Eye (tissue), 1 donor: ENCODE data around the gene CDC42SE1.
A peak's percentile ranks its signal among the peaks of the same experiment; 100 is the strongest.

Experiments
- DNase-seq: peaks from one replicate; pipeline ENCODE4 v3.0.0-alpha.2; 2015

Gene CDC42SE1

DNA sequence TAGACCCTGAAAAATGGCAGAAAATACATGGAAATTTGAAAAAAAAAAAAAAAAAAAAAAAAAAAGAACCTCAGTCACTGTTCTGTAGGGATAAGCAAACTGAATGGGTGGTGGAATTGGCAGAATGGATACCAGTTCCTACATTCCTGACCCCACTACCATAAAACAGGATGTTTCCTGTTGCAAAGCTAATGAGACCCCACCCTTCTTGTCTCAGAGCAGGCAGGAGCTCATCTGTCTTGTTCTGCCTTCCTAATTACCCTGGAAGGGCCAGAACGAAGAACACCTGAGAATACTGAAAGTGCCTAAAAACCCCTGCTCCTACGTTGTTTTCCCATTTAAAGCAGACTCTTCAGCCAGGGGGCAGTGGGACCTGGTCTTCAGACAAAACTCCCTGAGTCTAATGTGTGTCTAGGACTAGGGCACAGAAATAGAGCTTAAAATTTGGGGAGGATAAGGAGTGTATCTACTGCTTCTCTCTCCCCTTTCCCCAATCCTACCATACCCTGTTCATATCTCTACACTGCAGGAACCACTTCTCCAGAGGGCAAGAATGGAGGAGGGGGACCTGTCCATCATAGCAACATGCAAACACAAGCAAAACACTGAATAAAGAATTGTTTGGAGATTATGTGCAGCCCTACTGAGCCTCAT, 7.9 kb downstream of the CDC42SE1 start:
- no peak for DNase-seq

DNA sequence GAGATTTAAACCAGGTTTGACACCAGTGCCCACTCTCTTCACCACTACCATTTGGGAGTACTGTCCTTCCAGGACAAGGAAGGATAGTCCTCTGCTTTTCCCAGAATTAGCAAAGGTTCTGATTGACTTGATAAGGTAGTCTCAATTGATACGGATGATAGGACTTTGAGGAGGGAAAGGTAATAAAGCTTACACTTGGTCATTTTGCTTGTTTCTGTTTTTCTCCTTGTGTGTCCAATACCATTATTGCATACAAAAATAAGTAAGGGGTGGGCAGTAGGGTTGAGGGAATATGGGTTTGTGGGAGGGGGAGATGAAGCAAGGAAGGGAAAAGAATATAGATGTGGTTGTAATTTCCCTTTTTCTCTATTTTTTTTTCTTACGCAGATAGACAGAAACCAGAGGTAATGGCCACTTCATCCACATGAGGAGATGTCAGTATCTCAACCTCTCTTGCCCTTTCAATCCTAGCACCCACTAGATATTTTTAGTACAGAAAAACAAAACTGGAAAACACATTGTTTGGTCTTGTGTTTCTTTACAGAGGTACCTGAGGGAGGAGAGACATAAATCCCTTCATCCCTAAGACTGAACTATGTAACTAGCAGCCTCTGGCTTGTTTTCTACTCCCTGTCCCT, 9.3 kb downstream of the CDC42SE1 start:
- no peak for DNase-seq

DNA sequence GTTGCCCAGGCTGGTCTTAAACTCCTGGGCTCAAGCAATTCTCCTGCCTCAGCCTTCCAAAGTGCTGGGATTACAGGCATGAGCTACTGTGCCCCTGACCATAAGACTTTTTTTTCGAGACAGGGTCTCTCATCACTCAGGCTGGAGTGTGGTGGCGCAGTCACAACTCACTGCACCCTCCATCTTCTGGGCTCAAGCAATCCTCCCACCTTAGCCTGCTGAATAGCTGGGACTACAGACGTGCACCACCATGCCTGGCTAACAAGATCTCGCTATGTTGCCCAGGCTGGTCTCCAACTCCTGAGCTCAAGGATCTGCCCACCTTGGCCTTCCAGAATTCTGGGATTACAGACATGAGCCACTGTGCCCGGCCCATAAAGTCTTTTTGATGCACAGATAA, 10.0 kb downstream of the CDC42SE1 start:
- DNase-seq: no peak

DNA sequence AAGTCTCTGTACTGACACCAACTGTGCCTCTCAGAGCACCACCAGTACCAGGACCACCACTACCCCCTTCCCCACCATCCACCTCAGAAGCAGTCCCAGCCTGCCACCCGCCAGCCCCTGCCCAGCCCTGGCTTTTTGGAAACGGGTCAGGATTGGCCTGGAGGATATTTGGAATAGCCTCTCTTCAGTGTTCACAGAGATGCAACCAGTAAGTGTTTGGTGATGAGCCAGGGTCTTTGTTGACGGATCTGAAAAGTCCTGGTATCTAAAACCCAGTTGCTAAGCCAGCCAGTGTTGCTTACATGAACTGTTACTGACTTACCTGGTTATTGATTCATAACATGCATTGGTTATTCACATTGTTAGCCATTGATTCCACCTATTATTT, 10.8 kb downstream of the CDC42SE1 start:
- DNase-seq: no peak

DNA sequence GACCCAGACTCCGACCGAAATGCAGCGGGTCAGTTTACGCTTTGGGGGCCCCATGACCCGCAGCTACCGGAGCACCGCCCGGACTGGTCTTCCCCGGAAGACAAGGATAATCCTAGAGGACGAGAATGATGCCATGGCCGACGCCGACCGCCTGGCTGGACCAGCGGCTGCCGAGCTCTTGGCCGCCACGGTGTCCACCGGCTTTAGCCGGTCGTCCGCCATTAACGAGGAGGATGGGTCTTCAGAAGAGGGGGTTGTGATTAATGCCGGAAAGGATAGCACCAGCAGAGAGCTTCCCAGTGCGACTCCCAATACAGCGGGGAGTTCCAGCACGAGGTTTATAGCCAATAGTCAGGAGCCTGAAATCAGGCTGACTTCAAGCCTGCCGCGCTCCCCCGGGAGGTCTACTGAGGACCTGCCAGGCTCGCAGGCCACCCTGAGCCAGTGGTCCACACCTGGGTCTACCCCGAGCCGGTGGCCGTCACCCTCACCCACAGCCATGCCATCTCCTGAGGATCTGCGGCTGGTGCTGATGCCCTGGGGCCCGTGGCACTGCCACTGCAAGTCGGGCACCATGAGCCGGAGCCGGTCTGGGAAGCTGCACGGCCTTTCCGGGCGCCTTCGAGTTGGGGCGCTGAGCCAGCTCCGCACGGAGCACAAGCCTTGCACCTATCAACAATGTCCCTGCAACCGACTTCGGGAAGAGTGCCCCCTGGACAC, 11.3 kb downstream of the CDC42SE1 start:
- peak; percentile 90 for DNase-seq

DNA sequence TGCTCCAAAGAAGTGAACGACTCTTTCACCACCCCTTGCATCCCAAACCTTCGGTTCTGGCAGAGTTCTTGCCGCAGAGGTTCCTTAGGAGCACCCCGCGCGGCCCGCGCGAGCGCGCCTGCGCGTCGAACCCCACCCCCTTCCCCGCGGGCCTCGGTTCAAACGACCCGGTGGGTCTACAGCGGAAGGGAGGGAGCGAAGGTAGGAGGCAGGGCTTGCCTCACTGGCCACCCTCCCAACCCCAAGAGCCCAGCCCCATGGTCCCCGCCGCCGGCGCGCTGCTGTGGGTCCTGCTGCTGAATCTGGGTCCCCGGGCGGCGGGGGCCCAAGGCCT, 11.9 kb downstream of the CDC42SE1 start, which contains the start of gene C1orf56:
TSS of gene C1orf56 (plus strand) at position 161 of the 334 bp plus-strand sequence. CDS start at position 258, 97 bp downstream.
- DNase-seq: peak; percentile 89

DNA sequence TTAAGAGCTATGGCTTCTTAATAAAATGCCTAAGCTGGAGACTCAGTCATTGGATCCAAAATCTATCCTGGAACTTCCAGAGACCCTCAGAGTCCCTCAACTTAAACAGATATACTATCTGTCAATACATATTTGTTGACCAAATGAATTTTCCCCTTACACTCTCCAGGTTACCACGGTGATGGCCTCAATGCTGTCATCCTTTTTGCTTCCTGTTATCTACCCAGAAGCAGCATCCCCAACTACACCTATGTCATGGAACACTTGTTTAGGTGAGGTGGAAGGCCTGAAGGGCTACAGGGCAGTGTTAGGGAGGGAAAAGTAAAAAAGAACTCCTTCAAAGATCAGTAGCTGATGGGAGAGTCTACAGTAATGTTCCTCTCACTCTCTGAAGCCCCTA, 16.3 kb downstream of the CDC42SE1 start:
- DNase-seq: no peak

DNA sequence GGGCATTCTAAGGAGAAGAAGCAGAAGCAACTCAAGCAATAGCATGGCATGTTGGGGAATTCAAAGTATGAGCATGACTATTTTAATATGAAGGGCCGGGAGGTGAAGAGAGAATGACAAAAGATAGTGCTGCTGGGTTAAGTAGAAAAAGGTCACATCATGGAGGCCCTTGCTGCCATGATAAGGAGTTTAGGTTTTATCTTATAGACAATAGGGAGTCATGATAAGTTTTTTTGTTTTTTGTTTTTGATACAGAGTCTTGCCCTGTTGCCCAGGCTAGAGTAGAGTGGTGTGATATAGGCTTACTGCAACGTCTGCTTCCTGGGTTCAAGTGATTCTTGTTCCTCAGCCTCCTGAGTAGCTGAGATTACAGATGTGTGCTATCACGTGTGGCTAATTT, 19.9 kb downstream of the CDC42SE1 start:
- DNase-seq: no peak

DNA sequence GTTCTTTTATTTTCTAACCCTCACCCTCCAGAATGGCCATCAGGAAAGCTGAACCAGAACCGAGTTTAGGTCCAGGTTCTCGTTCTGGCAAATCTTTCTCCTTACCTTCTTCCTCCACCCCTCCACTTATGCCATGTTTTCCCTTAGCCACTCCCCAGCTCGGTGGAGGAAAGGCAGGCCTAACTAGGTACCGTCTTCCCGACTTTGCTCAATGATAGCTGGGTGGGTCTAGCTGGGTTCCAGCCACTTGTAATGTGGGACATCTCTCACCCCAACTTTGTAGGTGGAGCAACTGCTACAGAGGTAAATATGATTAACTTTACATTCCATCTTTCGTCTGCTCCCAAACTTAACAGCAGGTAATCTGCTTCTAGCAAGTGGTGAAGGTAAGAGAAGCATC, 22.4 kb downstream of the CDC42SE1 start:
- no peak for DNase-seq

DNA sequence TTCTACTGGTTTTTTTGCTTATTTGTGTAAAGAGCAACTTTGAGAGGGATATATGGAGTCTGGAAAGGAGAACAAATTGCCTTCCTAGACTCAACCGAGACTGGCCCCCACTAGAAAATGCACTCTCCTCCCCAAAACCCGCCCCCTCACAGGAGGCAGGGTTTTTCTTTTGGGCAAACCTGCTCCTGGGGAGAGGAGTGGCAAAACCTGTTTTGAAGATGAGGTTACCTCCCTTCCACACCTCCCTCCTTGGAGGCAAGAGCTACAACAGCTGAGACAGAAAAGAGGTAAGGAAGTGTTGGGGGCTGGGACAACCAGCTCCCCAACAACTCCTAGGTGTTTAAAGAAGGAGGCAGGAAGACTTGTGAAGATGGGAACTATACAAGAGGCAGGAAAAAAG, 23.1 kb downstream of the CDC42SE1 start, which contains the start of gene BNIPL:
TSS of gene BNIPL (plus strand) at position 231 of the 400 bp plus-strand sequence. CDS start at position 371, 140 bp downstream.
- DNase-seq: no peak

DNA sequence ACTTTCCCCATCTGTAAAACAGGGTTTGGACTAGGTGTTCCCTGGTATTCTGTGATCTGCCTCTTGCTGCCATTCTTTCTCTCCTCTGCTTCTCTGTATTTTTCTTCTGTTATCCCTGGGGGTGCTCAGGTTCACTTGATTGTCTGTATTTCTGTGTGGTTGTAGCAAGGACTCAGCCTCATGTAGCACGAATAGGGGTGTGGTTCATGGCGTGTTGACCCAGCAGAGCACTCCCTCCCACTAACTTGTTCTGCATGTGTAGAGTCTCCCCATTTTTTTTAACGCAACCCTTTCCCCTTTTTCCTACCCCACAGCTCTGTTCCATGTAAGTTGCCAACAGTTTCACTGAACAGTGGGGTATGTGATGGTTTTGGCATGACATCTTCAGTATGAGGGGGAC, 24.3 kb downstream of the CDC42SE1 start:
- DNase-seq: no peak

DNA sequence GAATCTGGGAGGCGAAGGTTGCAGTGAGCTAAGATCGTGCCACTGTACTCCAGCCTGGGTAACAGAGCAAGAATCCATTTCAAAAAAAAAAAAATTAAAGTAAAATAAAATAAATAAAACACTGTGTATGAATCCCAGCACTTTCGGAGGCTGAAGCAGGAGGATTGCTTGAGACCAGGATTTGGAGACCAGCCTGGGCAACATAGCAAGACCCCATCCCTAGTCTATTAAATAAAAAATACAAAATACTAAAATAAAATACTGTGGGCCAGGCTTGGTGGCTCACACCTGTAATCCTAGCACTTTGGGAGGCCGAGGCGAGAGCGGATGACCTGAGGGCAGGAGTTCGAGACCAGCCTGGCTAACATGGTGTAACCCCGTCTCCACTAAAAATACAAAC, 27.3 kb downstream of the CDC42SE1 start:
- DNase-seq: no peak

DNA sequence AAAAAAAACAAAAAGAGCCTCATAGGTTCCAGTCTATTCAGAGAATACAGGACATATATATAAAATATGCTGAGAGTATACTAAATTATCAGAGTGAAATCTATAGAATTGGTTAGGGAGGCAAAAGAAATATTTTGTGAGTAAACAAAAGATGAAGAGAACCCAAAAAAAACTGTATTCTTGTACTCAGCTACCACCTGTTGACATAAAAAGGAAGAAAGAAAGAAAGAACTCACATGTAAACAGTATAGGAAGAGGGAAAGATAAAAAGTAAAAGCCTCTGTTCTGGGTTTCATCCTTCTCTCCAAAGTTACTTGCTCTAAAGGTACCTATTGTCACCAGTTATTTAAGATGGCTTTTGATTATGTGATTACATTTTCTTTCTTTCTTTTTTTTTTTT, 33.0 kb downstream of the CDC42SE1 start:
- DNase-seq: no peak

DNA sequence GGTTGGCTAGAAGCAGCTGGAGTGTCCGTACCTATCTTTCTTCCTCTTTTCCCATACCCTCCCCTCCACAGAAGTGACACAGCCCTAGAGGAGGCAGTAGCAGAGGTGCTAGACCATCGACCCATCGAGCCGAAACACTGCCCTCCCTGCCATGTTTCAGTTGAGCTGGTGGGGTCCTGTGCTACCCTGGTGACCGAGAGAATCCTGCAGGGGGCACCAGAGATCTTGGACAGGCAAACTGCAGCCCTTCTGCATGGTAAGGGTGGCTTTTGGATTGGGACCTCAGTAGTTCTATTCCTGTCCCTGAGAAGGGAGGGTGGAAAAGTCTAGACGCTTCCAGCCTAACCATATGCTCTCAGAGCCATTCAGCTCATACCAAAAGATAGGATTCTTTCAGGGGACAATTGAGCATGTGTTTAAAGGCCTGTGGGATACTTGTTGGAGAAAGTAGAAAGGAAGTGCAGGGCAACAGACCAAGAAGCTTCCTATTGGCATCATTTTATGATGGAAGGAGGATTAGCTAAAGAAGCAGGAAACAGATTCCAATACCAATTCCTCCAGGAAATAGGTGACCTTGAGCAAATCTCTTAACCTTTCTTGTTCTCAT, 34.8 kb downstream of the CDC42SE1 start:
- peak; percentile 79 for DNase-seq

DNA sequence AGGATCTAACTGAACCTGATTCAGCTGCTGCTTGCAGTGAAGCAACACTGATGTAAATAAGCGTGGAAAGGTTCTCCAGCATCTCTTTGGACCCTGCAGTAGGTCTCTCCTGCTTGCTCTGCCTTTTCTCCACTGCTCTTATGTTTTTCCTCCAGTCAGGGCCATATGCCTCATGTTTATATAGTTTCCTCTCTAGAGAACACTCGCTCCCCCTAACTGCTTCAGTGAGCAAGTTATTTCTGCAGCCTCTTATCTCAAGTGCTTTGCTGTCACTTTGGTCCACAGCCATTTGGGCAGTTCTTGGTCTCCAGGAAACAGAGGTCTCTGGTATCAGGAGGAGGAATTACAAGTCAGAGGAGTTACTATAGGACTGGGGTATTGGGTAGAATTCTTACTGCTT, 45.9 kb downstream of the CDC42SE1 start:
- DNase-seq: no peak

DNA sequence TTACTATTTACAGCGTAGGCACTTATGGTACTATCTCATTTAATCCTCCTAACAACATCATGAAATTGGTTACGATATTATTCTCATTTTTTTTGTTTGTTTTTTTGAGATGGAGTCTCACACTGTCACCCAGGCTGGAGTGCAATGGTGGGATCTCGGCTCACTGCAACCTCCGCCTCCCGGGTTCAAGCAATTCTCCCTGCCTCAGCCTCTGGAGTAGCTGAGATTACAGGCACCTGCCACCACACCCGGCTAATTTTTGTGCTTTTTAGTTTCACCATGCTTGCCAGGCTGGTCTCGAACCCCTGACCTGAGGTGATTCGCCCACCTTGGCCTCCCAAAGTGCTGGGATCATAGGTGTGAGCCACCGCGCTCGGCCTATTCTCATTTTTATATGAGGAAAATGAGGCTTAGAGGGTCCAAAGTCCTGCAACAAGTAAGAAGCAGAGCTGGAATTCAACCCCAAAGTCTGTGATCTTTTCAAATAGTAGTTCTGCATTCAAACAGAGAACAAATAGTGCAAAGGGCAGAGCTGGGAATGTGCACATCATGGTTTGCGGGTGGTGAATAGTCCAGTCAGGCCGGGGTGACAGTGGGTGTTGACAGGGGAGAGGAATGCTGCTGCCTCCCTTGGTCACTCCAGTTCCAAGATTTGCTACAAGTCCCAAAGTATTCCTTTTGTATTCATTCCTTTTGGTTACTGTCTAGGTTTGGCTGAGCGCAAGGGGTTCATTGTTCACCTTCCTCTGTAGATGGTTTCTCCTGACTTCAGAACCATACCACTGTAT, 46.5 kb downstream of the CDC42SE1 start:
- no peak for DNase-seq

DNA sequence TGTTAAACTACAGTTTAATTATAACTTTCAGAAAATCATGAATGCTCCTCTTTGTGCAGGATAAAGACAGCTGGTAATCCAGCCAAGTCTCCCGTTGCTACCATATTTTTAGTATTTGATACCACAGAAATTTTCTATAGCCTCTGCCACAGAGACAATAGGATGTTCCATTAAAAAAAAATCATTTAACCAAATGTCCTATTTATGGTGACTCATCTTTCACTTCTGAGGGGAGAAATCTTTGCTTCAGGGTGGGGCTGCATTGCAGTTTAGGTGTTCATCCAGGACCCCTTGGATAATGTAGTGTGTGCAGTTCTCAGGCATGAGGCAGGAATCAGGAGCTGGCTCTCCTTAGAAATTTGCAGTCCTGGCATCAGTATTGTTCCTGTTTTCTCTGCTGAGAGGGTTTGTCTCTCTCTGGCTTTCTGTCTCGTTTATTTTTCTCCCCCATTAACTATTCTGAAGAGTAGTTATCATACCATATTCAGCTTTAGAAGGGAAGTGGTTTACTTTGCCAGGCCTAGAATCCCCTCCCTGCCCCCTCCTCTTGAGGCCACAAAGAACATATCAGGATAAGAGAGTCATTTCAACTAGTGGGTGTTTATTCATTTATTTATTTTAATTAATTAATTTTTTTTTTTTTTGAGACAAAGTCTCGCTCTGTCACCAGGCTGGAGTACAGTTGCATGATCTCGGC, 48.1 kb downstream of the CDC42SE1 start:
- no peak for DNase-seq

DNA sequence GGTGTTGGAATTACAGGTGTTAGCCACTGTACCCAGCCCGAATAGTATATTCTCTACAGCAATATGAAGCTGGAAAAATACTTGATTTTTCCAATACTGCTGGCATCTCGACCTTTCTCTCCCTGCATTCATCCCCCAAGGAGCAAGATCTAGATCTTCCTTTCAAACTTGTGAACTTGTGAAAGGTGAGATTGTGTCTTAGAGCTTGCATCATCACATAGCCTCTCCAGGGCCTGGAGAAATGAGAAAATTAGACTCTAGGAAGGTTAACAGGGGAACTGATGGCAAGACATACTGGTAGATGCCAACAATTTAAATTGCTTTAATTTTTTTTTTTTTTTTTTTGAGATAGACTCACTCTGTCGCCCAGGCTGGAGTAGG, 49.1 kb downstream of the CDC42SE1 start:
- no peak for DNase-seq

DNA sequence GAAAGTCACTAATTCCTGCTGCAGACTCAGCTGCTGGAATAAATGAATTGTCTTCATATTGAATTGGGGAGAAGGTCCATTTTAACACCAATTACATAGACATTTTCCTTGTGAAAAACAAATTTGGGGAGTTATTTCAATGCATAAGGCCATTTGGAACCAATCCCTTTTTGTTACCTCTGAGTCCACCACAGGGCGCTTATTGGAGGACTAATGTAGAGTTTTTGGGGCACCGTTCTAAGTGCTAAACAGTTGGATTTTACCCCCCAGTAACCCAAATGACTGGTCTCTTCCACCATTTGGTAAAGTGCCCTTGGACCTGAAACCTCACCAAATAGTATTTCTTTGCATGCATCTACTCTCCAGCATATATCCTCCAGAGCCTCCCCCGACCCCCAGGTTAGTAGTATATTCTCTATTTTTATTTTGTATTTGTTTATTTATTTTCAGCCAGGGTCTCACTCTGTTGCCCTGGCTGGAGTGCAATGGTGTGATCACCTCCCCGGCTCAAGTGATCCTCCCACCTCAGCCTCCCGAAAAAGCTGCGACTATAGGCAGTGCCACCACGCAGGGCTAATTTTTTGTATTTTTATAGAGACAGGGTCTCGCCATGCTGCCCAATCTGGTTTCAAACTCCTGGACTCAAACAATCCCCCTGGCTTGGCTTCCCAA, 49.6 kb downstream of the CDC42SE1 start:
- no peak for DNase-seq

DNA sequence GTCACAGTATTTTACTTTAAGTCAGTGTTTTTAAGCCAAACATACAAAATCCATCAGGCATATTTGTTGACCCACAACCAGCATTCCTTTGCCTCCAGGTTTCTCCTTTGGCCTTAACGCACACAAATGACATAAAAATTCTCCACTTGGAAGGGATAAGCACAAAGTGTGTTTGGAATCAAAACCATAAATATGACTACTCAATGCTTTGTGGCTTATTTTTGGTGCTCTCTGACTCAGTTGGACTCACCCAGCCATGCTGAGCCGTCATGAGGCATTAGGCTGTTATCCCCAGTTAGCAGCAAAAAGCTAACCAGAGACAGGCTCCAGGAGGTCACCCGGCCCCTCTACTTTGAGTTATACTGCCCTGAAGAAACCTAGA, 50.2 kb downstream of the CDC42SE1 start:
- DNase-seq: no peak
